Cardiac muscle cell (in vitro differentiated cells and primary cell): ENCODE measurements around the gene POLR2L. TPM values are rescaled to one million over a fixed set of nuclear protein-coding genes. Genes with fewer than 3 reads are reported as not detected.

Experiments used
- DNase-seq, 2 donors: peaks; one replicate each; pipeline versions ENCODE4 v3.0.0 to v3.0.0-alpha.2; 2010 to 2017; ENCODE audit warnings: low read depth in 1 of 2, low spot score in 1 of 2
- H3K27ac ChIP-seq: fragments of 200-600 bp; sonication (generic); 2 replicates; pipeline ENCODE4 v1.5.1; 2016
- H3K27me3 ChIP-seq: fragments of 200-600 bp; sonication (generic); 2 replicates; pipeline ENCODE4 v1.6.0; 2016; ENCODE audit warnings: control low read depth
- H3K36me3 ChIP-seq: fragments of 200-600 bp; sonication (generic); 2 replicates; pipeline ENCODE4 v1.5.1; 2016; ENCODE audit warnings: control low read depth
- H3K4me1 ChIP-seq: fragments of 200-600 bp; sonication (generic); 2 replicates; pipeline ENCODE4 v1.8.1; 2017; ENCODE audit warnings: low read depth, mild to moderate bottlenecking, mixed run types
- H3K4me3 ChIP-seq: fragments of 200-600 bp; sonication (generic); 2 replicates; pipeline ENCODE4 v1.5.1; 2016; ENCODE audit warnings: mild to moderate bottlenecking
- H3K9me3 ChIP-seq: fragments of 200-600 bp; sonication (generic); 2 replicates; pipeline ENCODE4 v1.5.1; 2017; ENCODE audit warnings: low read depth, mild to moderate bottlenecking, control low read depth
- CTCF ChIP-seq: IDR thresholded peaks from 2 replicates; pipeline ENCODE4 v1.5.1; 2012; ENCODE audit warnings: low read depth, mild to moderate bottlenecking, low read length
- polyA plus RNA-seq: library from polyadenylated mRNA; unstranded; fragments of >200 nt; fragmentation: Nextera tagmentation; extraction: Ambion mirVana; gene quantifications from 2 replicates; pipeline ENCODE4 v1.2.1, GENCODE V29; 2016
- total RNA-seq: library from RNA; depleted of rRNA; stranded (reverse); fragments of >200 nt; gene quantifications from 2 replicates; pipeline ENCODE4 v1.2.3, GENCODE V29; 2016

POLR2L gene
- total and polyA plus RNA-seq, 2 experiments from 2014 or later, result 67.3 to 482 TPM

- no peak for DNase-seq
- peaks cover 17% of the 10 kb centered on the region for H3K36me3 ChIP-seq
- peak overlapping the region; percentile 89 for H3K27ac ChIP-seq
- H3K27me3 ChIP-seq, result no peaks in the 10 kb centered on the region
- peak overlapping the region; percentile 98 for H3K4me3 ChIP-seq
- peaks cover 28% of the 10 kb centered on the region for H3K4me1 ChIP-seq
- no peak for TF ChIP-seq CTCF
- H3K9me3 ChIP-seq, result no peaks in the 10 kb centered on the region
Observed at GRCh38 chr11:843086-843734, 881 bp upstream of the POLR2L start.

GRCh38 chr11:841981-842369 is 354 bp downstream of the POLR2L start:
- peak overlapping the region; percentile 99 for H3K27ac ChIP-seq
- no peaks in the 10 kb centered on the region for H3K9me3 ChIP-seq
- H3K4me1 ChIP-seq, result peaks cover 28% of the 10 kb centered on the region
- peak overlapping the region; percentile 98 for H3K4me3 ChIP-seq
- TF ChIP-seq CTCF, result no peak
- peaks cover 27% of the 10 kb centered on the region for H3K36me3 ChIP-seq
- H3K27me3 ChIP-seq, result no peaks in the 10 kb centered on the region
- DNase-seq, result no peak

- no peak overlapping the region for H3K4me3 ChIP-seq
- TF ChIP-seq CTCF, result peak; percentile 45
- no peaks in the 10 kb centered on the region for H3K27me3 ChIP-seq
- no peak for DNase-seq
- peaks cover 33% of the 10 kb centered on the region for H3K36me3 ChIP-seq
- H3K9me3 ChIP-seq, result no peaks in the 10 kb centered on the region
- H3K27ac ChIP-seq, result no peak overlapping the region
- peaks cover 24% of the 10 kb centered on the region for H3K4me1 ChIP-seq
Observed at GRCh38 chr11:839875-840617, 2.3 kb downstream of the POLR2L start.

GRCh38 chr11:839280-839623 is 3.1 kb downstream of the POLR2L start:
- no peak overlapping the region for H3K4me3 ChIP-seq
- H3K36me3 ChIP-seq, result peaks cover 33% of the 10 kb centered on the region
- no peaks in the 10 kb centered on the region for H3K27me3 ChIP-seq
- H3K4me1 ChIP-seq, result peaks cover 17% of the 10 kb centered on the region
- TF ChIP-seq CTCF, result no peak
- DNase-seq, result no peak
- H3K27ac ChIP-seq, result no peak overlapping the region
- no peaks in the 10 kb centered on the region for H3K9me3 ChIP-seq

- peak; percentile 28 for TF ChIP-seq CTCF
- H3K27me3 ChIP-seq, result no peaks in the 10 kb centered on the region
- H3K4me3 ChIP-seq, result no peak overlapping the region
- H3K36me3 ChIP-seq, result peaks cover 33% of the 10 kb centered on the region
- peak overlapping the region; percentile 54 for H3K27ac ChIP-seq
- H3K4me1 ChIP-seq, result peaks cover 15% of the 10 kb centered on the region
- H3K9me3 ChIP-seq, result no peaks in the 10 kb centered on the region
- peak in 1 of 2 donors; percentile 46 for DNase-seq
Observed at GRCh38 chr11:838441-839279, 3.7 kb downstream of the POLR2L start.
